Natural killer cell (primary cell): ENCODE measurements around the gene CCDC81. TPM values are rescaled to one million over a fixed set of nuclear protein-coding genes. Genes with fewer than 3 reads are reported as not detected.
"Not testable (repeated sequence)": the region's sequence is repeated elsewhere in the genome, so short reads cannot be mapped to it uniquely, and the experiment has no call there.

Experiments
- ATAC-seq, 3 donors: fragments of 150-1000 bp in 2 of 3; fragments of 200-7000 bp in 1 of 3; cut with Tn5 transposase; 1 replicate in 1 of 3; 2 replicates in 2 of 3; pipeline ENCODE4 v1.10.0; 2021; ENCODE audit warnings: mild to moderate bottlenecking in 2 of 3, moderate library complexity in 2 of 3
- DNase-seq, 2 donors: peaks; one replicate each; pipeline versions ENCODE4 v3.0.0 to v3.0.0-alpha.2; 2013 to 2021; ENCODE audit warnings: mixed read lengths in 1 of 2
- H3K27ac ChIP-seq: one replicate; pipeline ENCODE4 v1.5.1; 2013; ENCODE audit warnings: mild to moderate bottlenecking, low read length
- H3K27me3 ChIP-seq: one replicate; pipeline ENCODE4 v1.6.1; 2013; ENCODE audit warnings: low read length; ENCODE audit not compliant: control insufficient read depth, insufficient read depth
- H3K36me3 ChIP-seq: one replicate; pipeline ENCODE4 v1.6.1; 2013; ENCODE audit warnings: low read length; ENCODE audit not compliant: control insufficient read depth, insufficient read depth
- H3K4me1 ChIP-seq: one replicate; pipeline ENCODE4 v1.6.1; 2013; ENCODE audit warnings: low read length; ENCODE audit not compliant: control insufficient read depth, insufficient read depth
- H3K4me3 ChIP-seq: one replicate; pipeline ENCODE4 v1.5.1; 2013; ENCODE audit warnings: low read length
- H3K9me3 ChIP-seq: one replicate; pipeline ENCODE4 v1.6.1; 2013; ENCODE audit warnings: low read length; ENCODE audit not compliant: control insufficient read depth, insufficient read depth
- H3K27ac Mint-ChIP-seq, 2 donors: one replicate each; pipeline ENCODE4 v1.8.0; 2022; ENCODE audit warnings: mild to moderate bottlenecking in 2 of 2, mixed read lengths in 2 of 2, moderate library complexity in 1 of 2
- H3K27me3 Mint-ChIP-seq, 2 donors: one replicate each; pipeline ENCODE4 v1.8.0; 2022; ENCODE audit warnings: low read depth in 2 of 2, mixed read lengths in 2 of 2
- H3K36me3 Mint-ChIP-seq: one replicate; pipeline ENCODE4 v1.8.0; 2022; ENCODE audit warnings: mixed read lengths
- H3K4me1 Mint-ChIP-seq, 2 donors: one replicate each; pipeline ENCODE4 v1.8.0; 2022; ENCODE audit warnings: mixed read lengths in 2 of 2
- H3K4me3 Mint-ChIP-seq: one replicate; pipeline ENCODE4 v1.8.0; 2022; ENCODE audit warnings: mild to moderate bottlenecking, moderate library complexity, mixed read lengths
- H3K9me3 Mint-ChIP-seq, 2 donors: one replicate each; pipeline ENCODE4 v1.8.0; 2022; ENCODE audit warnings: mixed read lengths in 2 of 2
- CTCF ChIP-seq: fragments of 200-600 bp; IDR thresholded peaks from one replicate; pipeline ENCODE4 v1.8.0; 2022; ENCODE audit warnings: antibody characterized with exemption
- WGBS: methylation state at CpG from one replicate; pipeline ENCODE4 v1.1.7; 2013; ENCODE audit warnings: missing lambda C conversion rate; ENCODE audit not compliant: insufficient coverage; 5-methylcytosine and 5-hydroxymethylcytosine counted together
- intact Hi-C: fragments of 100-400 bp; cut with micrococcal nuclease; formaldehyde crosslinking; loops from one replicate; pipeline ENCODE4 v1.14.2; 2022
- total RNA-seq, 4 donors: library from RNA; stranded (reverse); fragments of 120-200 nt in 1 of 4; gene quantifications; one replicate each; pipeline versions ENCODE4 v1.2.3 to v1.2.4, GENCODE V29; 2013 to 2022

The CCDC81 gene
- total RNA-seq, 3 donors from 2014 or later (not counting 1 experiment from before 2014, with no cell fraction given), result 0.64 to 0.90 (median 0.77) TPM

GRCh38 chr11:86414032-86414431 is 39.3 kb downstream of the CCDC81 start:
- no peaks in the 10 kb centered on the region for H3K9me3 Mint-ChIP-seq
- no peaks in the 10 kb centered on the region for H3K36me3 Mint-ChIP-seq
- no peak overlapping the region for H3K4me3 Mint-ChIP-seq
- intact Hi-C loops, result no loop called here
- ATAC-seq, result no peak
- no peaks in the 10 kb centered on the region for H3K4me1 Mint-ChIP-seq
- 90% methylated on average over 1 of the region's 2 CpGs for whole genome bisulfite sequencing
- no peak overlapping the region for H3K27ac Mint-ChIP-seq
- DNase-seq, result no peak
- H3K27ac ChIP-seq, result no peak overlapping the region
- no peaks in the 10 kb centered on the region for H3K27me3 ChIP-seq
- H3K9me3 ChIP-seq, result no peaks in the 10 kb centered on the region
- no peaks in the 10 kb centered on the region for H3K4me1 ChIP-seq
- no peak for TF ChIP-seq CTCF
- H3K4me3 ChIP-seq, result no peak overlapping the region
- no peaks in the 10 kb centered on the region for H3K27me3 Mint-ChIP-seq
- H3K36me3 ChIP-seq, result no peaks in the 10 kb centered on the region

- Mint-ChIP-seq H3K9me3 (no peaks in the 10 kb centered on the region), H3K27me3 (no peaks in the 10 kb centered on the region), H3K27ac (no peak overlapping the region), H3K36me3 (no peaks in the 10 kb centered on the region), H3K4me1 (no peaks in the 10 kb centered on the region), H3K4me3 (no peak overlapping the region)
- no peak overlapping the region for H3K27ac ChIP-seq
- H3K36me3 ChIP-seq, result no peaks in the 10 kb centered on the region
- no peak for DNase-seq
- ATAC-seq, result no peak
- H3K4me3 ChIP-seq, result no peak overlapping the region
- intact Hi-C loops, result no loop called here
- no peaks in the 10 kb centered on the region for H3K9me3 ChIP-seq
- 57% methylated on average over 3 of the region's 4 CpGs for WGBS
- H3K4me1 ChIP-seq, result no peaks in the 10 kb centered on the region
- H3K27me3 ChIP-seq, result no peaks in the 10 kb centered on the region
- TF ChIP-seq CTCF, result no peak
These were observed 40.3 kb downstream of the CCDC81 start for GRCh38 chr11:86415026-86415425.

- no peaks in the 10 kb centered on the region for H3K4me1 ChIP-seq
- H3K4me3 Mint-ChIP-seq, result no peak overlapping the region
- no peaks in the 10 kb centered on the region for H3K9me3 ChIP-seq
- DNase-seq, result no peak
- no peaks in the 10 kb centered on the region for H3K9me3 Mint-ChIP-seq
- H3K36me3 ChIP-seq, result no peaks in the 10 kb centered on the region
- no peak overlapping the region for H3K27ac ChIP-seq
- H3K36me3 Mint-ChIP-seq, result no peaks in the 10 kb centered on the region
- intact Hi-C loops, result no loop called here
- no peaks in the 10 kb centered on the region for H3K27me3 ChIP-seq
- H3K27ac Mint-ChIP-seq, result no peak overlapping the region
- no peak overlapping the region for H3K4me3 ChIP-seq
- no peaks in the 10 kb centered on the region for H3K4me1 Mint-ChIP-seq
- no peak for TF ChIP-seq CTCF
- ATAC-seq, result no peak
- no CpG with 5 or more reads among the region's 1 CpG for WGBS
- no peaks in the 10 kb centered on the region for H3K27me3 Mint-ChIP-seq
These were observed 41.8 kb downstream of the CCDC81 start for GRCh38 chr11:86416494-86416893.

- H3K4me1 Mint-ChIP-seq, H3K27ac ChIP-seq, H3K4me1 ChIP-seq, H3K27ac Mint-ChIP-seq, H3K27me3 Mint-ChIP-seq, H3K36me3 Mint-ChIP-seq, H3K27me3 ChIP-seq, H3K9me3 ChIP-seq, DNase-seq, H3K9me3 Mint-ChIP-seq, ATAC-seq, H3K4me3 Mint-ChIP-seq, intact Hi-C loops, H3K36me3 ChIP-seq, H3K4me3 ChIP-seq: not testable (repeated sequence)
- 95% methylated on average over 8 of the region's 9 CpGs for WGBS
These were observed 42.3 kb downstream of the CCDC81 start for GRCh38 chr11:86416951-86417350.
